Measurements from ENCODE around the gene AGBL1. TPM values are rescaled to one million over a fixed set of nuclear protein-coding genes. Genes with fewer than 3 reads are reported as not detected.

The AGBL1 gene
- total and polyA plus RNA-seq, 2 donors (not counting 3 experiments of a cell fraction or from before 2014, with no cell fraction given): not detected

DNA sequence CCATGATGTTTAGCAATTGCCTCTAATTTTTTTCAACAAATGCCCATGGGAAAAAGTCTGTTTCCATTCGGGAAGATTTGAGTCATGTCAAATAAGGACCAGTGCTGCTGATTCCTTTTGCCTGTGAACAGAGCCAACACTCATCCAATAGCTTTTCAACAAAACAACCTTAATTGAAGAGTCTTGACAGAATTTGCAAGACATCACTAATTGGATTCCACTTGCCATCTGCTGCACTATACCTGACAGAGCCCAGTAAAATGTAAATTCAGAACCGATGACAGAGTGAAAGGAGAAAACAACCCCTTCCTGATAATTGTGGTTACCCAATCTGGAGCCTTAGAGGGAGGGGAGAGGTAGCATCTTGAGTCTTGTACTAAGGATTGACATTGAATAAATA is 426.7 kb downstream of the AGBL1 start:
- intact Hi-C loops (cut with micrococcal nuclease): no loop called here
- no peak for FAIRE-seq

More for the DNA sequence above, 426.7 kb downstream of the AGBL1 start:
- ChIA-PET POLR2A (no interaction called here), CTCF (no interaction called here)
- no peaks in the 10 kb centered on the region for H4K20me1 ChIP-seq (replicated peaks; ENCODE audit: control insufficient read depth, extremely low read depth, insufficient read depth, low read length)
- dilution Hi-C loops (cut with MboI; ENCODE audit: extremely low pct_ligation_motif_present, low sequenced_read_pairs): no loop called here
- peaks cover 5% of the 10 kb centered on the region for H3K9me3 ChIP-seq (replicated peaks; ENCODE audit: control insufficient read depth, insufficient read depth, low read length)
- TF ChIP-seq POLR2AphosphoS5 (IDR thresholded peaks at IDR 0.05; ENCODE audit: insufficient read depth, low read depth, low read length): no peak
- TF ChIP-seq JUN (IDR thresholded peaks at IDR 0.05; ENCODE audit: borderline replicate concordance, insufficient read depth, insufficient read length, low read depth): no peak
- TF ChIP-seq MAX (IDR thresholded peaks at IDR 0.05; ENCODE audit: insufficient read depth, insufficient read length): no peak
- TF ChIP-seq MYC (IDR thresholded peaks at IDR 0.05; ENCODE audit: low read depth, low read length): no peak
- no peak for TF ChIP-seq FOS (IDR thresholded peaks at IDR 0.05; ENCODE audit: borderline replicate concordance, insufficient read depth, low read length)
- TF ChIP-seq, protein P1, sequence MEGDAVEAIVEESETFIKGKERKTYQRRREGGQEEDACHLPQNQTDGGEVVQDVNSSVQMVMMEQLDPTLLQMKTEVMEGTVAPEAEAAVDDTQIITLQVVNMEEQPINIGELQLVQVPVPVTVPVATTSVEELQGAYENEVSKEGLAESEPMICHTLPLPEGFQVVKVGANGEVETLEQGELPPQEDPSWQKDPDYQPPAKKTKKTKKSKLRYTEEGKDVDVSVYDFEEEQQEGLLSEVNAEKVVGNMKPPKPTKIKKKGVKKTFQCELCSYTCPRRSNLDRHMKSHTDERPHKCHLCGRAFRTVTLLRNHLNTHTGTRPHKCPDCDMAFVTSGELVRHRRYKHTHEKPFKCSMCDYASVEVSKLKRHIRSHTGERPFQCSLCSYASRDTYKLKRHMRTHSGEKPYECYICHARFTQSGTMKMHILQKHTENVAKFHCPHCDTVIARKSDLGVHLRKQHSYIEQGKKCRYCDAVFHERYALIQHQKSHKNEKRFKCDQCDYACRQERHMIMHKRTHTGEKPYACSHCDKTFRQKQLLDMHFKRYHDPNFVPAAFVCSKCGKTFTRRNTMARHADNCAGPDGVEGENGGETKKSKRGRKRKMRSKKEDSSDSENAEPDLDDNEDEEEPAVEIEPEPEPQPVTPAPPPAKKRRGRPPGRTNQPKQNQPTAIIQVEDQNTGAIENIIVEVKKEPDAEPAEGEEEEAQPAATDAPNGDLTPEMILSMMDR (IDR thresholded peaks at IDR 0.05; ENCODE audit: extremely low read depth in 1 of 2, insufficient read depth in 1 of 2, low read depth in 1 of 2, low read length in 2 of 2): no peak
- no peak for TF ChIP-seq GATA2 (IDR thresholded peaks at IDR 0.05; ENCODE audit: insufficient read depth, insufficient read length, low read depth, low read length)
- TF ChIP-seq POLR2A (IDR thresholded peaks at IDR 0.05; ENCODE audit: low read depth, low read length): no peak
- H2AFZ ChIP-seq (ENCODE audit: low read depth, low read length): no peak overlapping the region
- H3K27me3 ChIP-seq (ENCODE audit: control insufficient read depth in 2 of 2, insufficient read depth in 2 of 2, low read length in 2 of 2): no peaks in the 10 kb centered on the region
- H3K79me2 ChIP-seq (ENCODE audit: control insufficient read depth, insufficient read depth, low read length): no peaks in the 10 kb centered on the region
- BruUV-seq (replicated peaks): no TSS peak
- H3K36me3 ChIP-seq (ENCODE audit: control insufficient read depth in 2 of 2, extremely low read depth in 1 of 2, insufficient read depth in 2 of 2, low read length in 2 of 2): no peaks in the 10 kb centered on the region
- H3K4me2 ChIP-seq (ENCODE audit: insufficient read depth, low read length): no peak overlapping the region
- H3K9me1 ChIP-seq (replicated peaks; ENCODE audit: control insufficient read depth, extremely low read depth, insufficient read depth, low read length): no peaks in the 10 kb centered on the region
- no peak overlapping the region for H3K27ac ChIP-seq (ENCODE audit: insufficient read depth, low read depth, low read length)
- H3K4me1 ChIP-seq (ENCODE audit: control insufficient read depth, extremely low read depth, insufficient read depth, low read length): no peaks in the 10 kb centered on the region
- no peak overlapping the region for H3K4me3 ChIP-seq (replicated peaks in 1 of 3; ENCODE audit: insufficient read depth in 1 of 3, low read depth in 1 of 3, low read length in 3 of 3)
- no peak overlapping the region for H3K9ac ChIP-seq (replicated peaks; ENCODE audit: extremely low read depth, insufficient read depth, low read length)
- DNase-seq (ENCODE audit: low read depth, low spot score): no peak

Data from endothelial cell of umbilical vein (primary cell).